Measurements from ENCODE around the gene BMPR1A. TPM values are rescaled to one million over a fixed set of nuclear protein-coding genes. Genes with fewer than 3 reads are reported as not detected.

Gene BMPR1A
- total and polyA plus RNA-seq, 2 of the 13 experiments (the other 11 are each of a cell fraction or from before 2014, with no cell fraction given) = 17.8 to 44.2 TPM

GRCh38 chr10:86757113-86757972 lies 924 bp downstream of the BMPR1A start (continued):
- TF ChIP-seq TERF1 (CRISPR knock-in tag; IDR thresholded peaks at IDR 0.05) (no peak), ZNF737 (CRISPR knock-in tag; IDR thresholded peaks at IDR 0.05; ENCODE audit: borderline replicate concordance) (no peak), DMAP1 (CRISPR knock-in tag; IDR thresholded peaks at IDR 0.05) (no peak), NR2C2 (CRISPR knock-in tag; IDR thresholded peaks at IDR 0.05; ENCODE audit: borderline replicate concordance) (no peak; the same call in 1 of the 2 replicates), RFX1 (IDR thresholded peaks at IDR 0.05) (no peak), ZBTB39 (CRISPR knock-in tag; IDR thresholded peaks at IDR 0.05) (no peak), PAXIP1 (CRISPR knock-in tag; conservative IDR thresholded peaks at IDR 0.05) (no peak), ZNF501 (CRISPR knock-in tag; IDR thresholded peaks at IDR 0.05) (no peak), ZNF207 (IDR thresholded peaks at IDR 0.05; ENCODE audit: borderline replicate concordance) (no peak), ZNF160 (CRISPR knock-in tag; IDR thresholded peaks at IDR 0.05) (no peak), SSRP1 (CRISPR knock-in tag; IDR thresholded peaks at IDR 0.05) (no peak), KDM2A (CRISPR knock-in tag; IDR thresholded peaks at IDR 0.05; ENCODE audit: borderline replicate concordance, low read depth) (peak; percentile 22; the same call in 1 of the 2 replicates), FOXP1 (IDR thresholded peaks at IDR 0.05) (no peak), FOXP1 (CRISPR knock-in tag; IDR thresholded peaks at IDR 0.05) (no peak), SMC3 (IDR thresholded peaks at IDR 0.05; ENCODE audit: low read length) (no peak), MED1 (CRISPR knock-in tag; IDR thresholded peaks at IDR 0.05) (0 out of 2 replicates have a peak, but pooled peaks have one; percentile 8), HOXA5 (CRISPR knock-in tag; IDR thresholded peaks at IDR 0.05) (no peak)
- TF ChIP-seq, protein P1, sequence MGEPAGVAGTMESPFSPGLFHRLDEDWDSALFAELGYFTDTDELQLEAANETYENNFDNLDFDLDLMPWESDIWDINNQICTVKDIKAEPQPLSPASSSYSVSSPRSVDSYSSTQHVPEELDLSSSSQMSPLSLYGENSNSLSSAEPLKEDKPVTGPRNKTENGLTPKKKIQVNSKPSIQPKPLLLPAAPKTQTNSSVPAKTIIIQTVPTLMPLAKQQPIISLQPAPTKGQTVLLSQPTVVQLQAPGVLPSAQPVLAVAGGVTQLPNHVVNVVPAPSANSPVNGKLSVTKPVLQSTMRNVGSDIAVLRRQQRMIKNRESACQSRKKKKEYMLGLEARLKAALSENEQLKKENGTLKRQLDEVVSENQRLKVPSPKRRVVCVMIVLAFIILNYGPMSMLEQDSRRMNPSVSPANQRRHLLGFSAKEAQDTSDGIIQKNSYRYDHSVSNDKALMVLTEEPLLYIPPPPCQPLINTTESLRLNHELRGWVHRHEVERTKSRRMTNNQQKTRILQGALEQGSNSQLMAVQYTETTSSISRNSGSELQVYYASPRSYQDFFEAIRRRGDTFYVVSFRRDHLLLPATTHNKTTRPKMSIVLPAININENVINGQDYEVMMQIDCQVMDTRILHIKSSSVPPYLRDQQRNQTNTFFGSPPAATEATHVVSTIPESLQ (CRISPR knock-in tag; conservative IDR thresholded peaks at IDR 0.05) = no peak

Measured in HepG2 (cell line).